NCI-H82 treated with DMSO at 0.1 percent for 48 hours (cell line): ENCODE results near the gene EI24.

Source experiments
- DNase-seq: peaks from one replicate; lab custom pipeline; 2025; ENCODE audit not compliant: unreplicated experiment; lab: John Stamatoyannopoulos, UW

EI24 gene

DNA sequence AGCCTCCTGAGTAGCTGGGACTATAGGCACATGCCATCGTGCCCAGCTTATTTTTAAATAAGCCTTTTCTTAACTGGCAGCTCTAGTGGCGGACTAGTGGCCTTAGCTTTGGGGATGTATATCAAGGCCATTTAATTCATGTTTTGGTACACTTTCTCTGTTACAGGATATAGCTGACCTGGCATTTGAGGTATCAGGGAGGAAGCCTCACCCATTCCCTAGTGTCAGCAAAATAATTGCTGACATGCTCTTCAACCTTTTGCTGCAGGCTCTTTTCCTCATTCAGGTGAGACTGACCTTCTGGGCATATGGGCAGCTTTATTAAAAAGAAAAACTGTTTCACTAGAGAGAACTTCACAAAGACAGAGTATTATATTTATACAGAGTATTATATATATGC, 9.5 kb downstream of the EI24 start:
- DNase-seq: no peak

DNA sequence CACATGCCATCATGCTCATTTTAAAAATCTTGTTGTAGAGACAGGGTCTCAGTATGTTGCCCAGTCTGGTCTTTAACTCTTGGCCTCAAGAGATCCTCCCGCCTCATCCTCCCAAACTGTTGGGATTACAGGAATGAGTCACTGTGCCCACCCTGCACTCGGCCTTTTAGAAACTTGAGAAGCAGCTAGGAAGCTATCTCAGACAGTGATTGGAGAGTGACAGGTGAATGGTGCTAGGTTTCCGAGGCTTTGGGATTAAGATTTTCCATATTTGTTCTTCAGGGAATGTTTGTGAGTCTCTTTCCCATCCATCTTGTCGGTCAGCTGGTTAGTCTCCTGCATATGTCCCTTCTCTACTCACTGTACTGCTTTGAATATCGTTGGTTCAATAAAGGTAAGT, 10.5 kb downstream of the EI24 start:
- DNase-seq: no peak

GRCh38 chr11:125583496-125583895, 14.2 kb downstream of the EI24 start:
- DNase-seq: no peak

GRCh38 chr11:125585487-125585886, 16.2 kb downstream of the EI24 start:
- no peak for DNase-seq

- no peak for DNase-seq
These were observed 17.3 kb downstream of the EI24 start for GRCh38 chr11:125586623-125587022.

GRCh38 chr11:125587480-125587879, 18.2 kb downstream of the EI24 start:
- no peak for DNase-seq

GRCh38 chr11:125588505-125588904, 19.2 kb downstream of the EI24 start:
- DNase-seq: no peak

GRCh38 chr11:125591649-125592304, 22.5 kb downstream of the EI24 start:
- DNase-seq: no peak

DNA sequence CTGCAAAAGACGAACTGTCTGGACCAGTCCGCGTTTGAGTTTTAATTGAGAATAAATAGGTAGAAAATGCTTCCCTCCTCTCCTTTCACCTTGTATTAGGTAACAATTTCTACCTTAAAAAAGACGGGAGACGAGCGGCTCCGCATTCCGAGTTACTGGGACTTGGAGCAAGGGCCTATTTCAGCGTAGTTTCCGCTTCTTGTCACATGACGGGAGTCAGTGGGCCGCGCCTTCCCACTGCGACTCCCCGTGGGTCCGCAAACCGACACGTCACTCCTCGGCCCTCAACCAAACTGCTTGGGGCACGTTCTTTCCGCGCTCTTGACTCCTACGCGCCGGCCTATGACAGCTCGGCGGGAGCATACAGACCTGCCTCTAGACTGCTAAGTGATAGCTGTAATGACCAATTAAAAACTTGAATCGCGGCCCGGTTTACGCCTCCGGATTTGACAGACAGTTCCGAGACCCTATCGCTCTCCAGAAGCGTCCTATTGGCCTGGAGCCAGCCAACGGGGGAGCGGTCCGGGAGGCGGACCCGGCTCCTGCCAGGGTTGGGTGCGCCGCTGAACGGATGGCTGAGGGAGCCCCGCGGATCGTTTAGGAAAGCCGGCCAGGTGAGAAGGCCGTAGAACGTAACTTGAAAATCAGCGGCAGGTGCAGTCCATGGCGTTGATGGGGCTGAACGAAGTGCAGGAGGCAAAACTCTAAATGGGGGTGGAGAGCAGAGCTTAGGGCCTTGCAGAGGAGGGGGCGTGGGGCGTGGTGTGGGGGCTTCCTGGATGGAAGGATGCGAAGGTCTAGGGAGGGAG, 23.2 kb downstream of the EI24 start, which contains the start of gene STT3A:
Gene STT3A (plus strand): TSS at position 548 of the 809 bp plus-strand sequence. CDS start 3,064 bp downstream, outside the sequence.
- peak; percentile 97 for DNase-seq

- no peak for DNase-seq
These were observed 24.0 kb downstream of the EI24 start for GRCh38 chr11:125593114-125593820.

GRCh38 chr11:125594958-125595357, 25.7 kb downstream of the EI24 start:
- no peak for DNase-seq

DNA sequence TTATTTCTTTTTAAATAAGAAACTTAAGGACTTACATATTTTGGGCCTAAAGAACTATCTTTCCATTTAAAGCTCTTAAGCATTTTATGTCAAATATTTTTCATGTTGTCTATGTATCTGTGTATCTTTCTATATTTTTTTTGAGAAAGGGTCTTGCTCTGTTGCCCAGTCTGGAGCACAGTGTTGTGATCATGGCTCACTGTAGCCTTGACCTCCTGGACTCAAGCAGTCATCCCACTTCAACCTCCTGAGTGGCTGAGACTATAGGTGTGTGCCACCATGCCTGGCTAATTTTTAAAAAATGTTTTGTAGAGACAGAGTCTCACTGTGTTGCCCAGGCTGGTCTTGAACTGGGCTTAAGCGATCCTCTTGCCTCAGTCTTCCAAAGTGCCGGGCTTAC, 31.4 kb downstream of the EI24 start:
- DNase-seq: no peak

DNA sequence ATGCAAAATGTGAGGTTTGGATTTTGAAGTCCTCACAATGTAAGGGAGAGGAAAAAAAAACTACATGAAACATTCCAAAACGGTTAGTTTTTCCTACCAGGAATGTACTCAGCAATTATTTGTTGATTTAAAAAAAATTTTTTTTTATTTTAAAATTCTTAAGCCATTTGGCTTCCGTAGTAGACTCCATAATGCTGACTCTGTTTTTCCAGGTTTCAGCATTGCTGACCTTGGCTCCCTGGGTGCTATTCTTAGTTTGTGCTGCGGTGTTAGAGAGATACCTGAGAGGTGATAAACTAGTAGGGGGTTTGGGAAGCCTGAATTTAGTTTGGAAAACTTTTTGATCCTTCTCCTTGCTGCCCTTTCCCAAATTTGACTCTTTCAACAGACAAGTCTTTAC, 33.9 kb downstream of the EI24 start:
- no peak for DNase-seq

DNA sequence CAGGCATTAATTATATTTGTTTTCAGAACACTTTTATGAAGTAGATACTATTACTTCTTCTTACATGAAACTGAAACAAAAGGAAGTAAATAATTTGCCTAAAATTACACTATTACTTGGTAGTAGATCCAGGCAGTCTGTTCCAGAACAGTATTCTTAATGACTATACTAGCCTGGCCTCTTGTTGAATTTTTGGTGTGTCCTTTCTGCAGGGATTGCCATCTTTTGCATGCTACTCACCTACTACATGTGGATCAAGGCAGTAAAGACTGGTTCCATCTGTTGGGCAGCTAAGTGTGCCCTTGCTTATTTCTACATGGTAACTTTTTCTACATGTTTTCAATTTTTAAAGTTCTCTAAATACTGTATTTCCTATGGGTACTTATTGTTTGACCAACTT, 36.1 kb downstream of the EI24 start:
- no peak for DNase-seq

DNA sequence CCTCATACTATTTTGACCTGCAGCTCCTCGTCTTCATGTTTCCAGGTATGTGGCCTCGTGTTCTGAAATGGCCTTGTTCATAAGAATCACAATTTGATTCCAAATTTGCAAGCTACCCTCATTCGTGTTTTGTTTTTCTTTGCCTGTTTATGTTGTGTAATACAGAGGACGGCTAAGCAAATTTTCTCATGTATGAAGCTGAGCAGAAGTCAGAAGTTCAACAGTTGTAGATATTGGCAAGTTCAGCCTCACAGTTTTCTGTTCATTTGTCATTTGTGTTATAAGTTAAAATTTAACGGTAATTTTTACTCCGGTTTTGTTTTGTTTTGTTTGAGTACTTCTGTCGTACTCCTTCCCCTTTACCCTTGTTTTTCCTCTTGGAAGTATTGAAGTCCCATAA, 40.3 kb downstream of the EI24 start:
- no peak for DNase-seq

DNA sequence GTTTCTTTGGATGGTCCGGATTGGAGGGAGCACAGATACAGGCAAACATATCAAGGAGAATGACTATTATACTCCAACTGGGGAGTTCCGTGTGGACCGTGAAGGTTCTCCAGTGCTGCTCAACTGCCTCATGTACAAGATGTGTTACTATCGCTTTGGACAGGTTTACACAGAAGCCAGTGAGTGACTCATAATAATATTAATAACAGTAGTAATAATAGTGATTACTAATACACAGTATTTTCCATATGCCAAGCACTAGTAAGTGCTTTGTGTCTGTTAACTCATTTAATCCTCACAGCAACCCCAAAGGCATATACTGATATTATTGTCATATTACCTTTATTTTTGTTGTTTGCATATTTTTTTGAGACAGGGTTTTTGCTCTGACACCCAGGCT, 49.1 kb downstream of the EI24 start:
- no peak for DNase-seq

DNA sequence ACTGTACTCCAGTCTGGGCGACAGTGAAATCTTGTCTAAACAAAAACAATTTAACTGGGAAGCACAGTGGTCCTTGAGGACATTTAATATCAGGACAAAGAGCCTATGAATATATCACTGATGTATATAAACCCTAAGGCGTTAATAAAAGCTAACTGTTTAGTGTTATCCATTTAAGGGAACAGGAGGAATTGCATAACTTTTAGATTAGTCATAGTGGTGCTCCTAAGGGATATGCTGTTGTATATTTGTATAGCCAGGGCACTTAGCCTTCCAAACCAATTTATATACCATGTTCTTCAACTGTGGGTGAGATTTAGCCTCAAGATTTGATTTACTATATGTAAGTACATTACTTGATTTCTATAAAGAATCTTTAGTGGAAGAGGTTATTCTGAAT, 52.7 kb downstream of the EI24 start:
- DNase-seq: no peak

GRCh38 chr11:125623064-125623463, 53.8 kb downstream of the EI24 start:
- DNase-seq: no peak

DNA sequence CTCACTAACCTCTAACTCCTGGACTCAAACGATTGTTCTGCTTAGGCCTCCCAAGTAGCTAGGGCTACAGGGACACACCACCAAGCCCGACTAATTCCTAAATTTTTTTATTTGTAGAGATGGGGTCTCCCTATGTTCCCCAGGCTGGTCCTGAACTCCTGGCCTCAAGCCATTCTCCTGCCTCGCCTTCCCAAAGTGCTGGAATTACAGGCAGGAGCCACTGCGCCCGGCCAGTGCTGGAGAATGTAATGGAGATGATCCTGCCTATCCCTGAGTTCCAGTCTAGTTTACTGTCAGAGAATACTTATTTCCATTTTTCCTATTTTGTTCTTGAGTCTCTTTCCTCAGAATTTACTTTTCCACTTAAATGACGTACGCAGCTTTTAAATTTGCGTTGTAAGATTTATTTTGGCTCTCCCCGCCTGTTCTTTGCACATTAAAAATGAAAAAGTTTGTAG, 55.5 kb downstream of the EI24 start, which contains the start of gene CHEK1:
Gene CHEK1 (plus strand): TSS at position 408 of the 458 bp plus-strand sequence. CDS start 1,606 bp downstream, outside the sequence.
- no peak for DNase-seq

DNA sequence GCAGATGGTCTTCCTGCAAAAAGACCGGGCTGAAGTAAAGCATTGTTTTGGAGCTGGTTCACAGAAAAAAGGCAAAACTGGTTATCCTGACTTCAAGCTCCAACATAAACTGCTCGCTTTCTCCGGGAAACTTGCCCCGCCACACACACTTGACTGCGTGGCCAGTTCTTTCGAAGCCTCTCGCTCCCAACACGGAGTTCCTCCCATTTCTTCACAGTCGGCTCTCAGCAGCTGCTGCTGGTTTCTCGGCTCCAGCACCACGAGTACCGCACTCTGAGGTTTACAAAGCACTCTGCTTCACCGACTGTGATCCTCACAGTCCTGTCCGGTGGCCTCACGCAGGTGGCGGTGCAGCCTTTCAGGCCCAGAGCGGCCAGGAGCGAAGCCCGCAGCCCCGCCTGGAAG, 56.0 kb downstream of the EI24 start:
- no peak for DNase-seq

DNA sequence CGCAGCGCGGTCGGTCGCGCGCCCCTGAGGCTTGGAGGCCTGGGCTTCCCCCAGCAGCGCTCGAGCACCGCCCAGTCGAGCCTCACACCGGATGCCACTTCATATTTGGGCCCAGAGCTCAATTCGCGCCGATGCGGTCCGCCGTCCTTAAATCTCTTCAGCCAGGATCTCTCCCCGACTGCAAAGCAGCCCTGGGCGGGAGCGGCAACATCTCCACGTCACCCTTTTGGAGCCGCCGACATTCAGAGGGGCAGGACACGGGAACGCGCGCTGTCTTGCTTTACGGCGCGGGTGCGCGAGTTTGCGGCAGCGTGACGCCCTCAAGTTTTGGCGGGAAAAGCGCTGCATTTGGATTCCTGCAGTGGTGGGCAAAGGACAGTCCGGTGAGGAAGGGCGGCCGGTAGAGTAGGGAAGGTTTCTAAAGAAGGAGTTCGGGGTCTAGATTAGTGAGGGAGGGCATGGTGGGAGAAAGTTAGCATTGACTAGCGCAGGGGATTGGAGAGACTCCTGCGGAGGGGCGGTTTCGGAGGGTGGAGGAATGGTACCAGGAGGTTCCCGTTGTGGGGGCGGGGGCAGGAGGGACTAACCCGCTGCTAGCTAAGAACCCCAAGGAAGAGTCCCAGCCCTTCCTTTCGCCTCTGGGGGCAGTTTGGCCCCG, 56.5 kb downstream of the EI24 start:
- DNase-seq: peak; percentile 71
